ENCODE data around the gene WDR82.

WDR82 gene

GRCh38 chr3:52278510-52279069 lies at the start of gene WDR82:
WDR82 (minus strand) TSS chr3:52278649; CDS start chr3:52278361, 288 bp downstream.
- Mint-ChIP-seq H3K4me1 (peaks cover 63% of the 10 kb centered on the region), H3K4me3 (peak within 1 kb of the TSS; percentile 82), H3K9me3 (no peaks in the 10 kb centered on the region), H3K36me3 (peaks cover 89% of the 10 kb centered on the region), H3K27ac (peak within 1 kb of the TSS; percentile 94)
- ATAC-seq (peak; percentile 84), DNase-seq (ENCODE audit: low spot score in 2 of 2) (peak; percentile 97 to 99)

- no peak for DNase-seq (ENCODE audit: low spot score in 2 of 2)
- Mint-ChIP-seq H3K4me1 (peaks cover 9% of the 10 kb centered on the region), H3K36me3 (peaks cover 8% of the 10 kb centered on the region), H3K27ac (peak overlapping the region; percentile 35), H3K4me3 (no peak overlapping the region), H3K9me3 (no peaks in the 10 kb centered on the region)
- no peak for ATAC-seq
Observed at GRCh38 chr3:52327486-52328290, 49.2 kb upstream of the WDR82 start.

- no peak overlapping the region for H3K27ac Mint-ChIP-seq
- H3K9me3 Mint-ChIP-seq, result no peaks in the 10 kb centered on the region
- H3K36me3 Mint-ChIP-seq, result peaks cover under 1% of the 10 kb centered on the region
- H3K4me3 Mint-ChIP-seq, result no peak overlapping the region
- peaks cover 9% of the 10 kb centered on the region for H3K4me1 Mint-ChIP-seq
- ATAC-seq (no peak), DNase-seq (ENCODE audit: low spot score in 2 of 2) (no peak)
Observed at GRCh38 chr3:52326976-52327375, 48.5 kb upstream of the WDR82 start.

- H3K27ac Mint-ChIP-seq, result no peak overlapping the region
- ATAC-seq (no peak), DNase-seq (ENCODE audit: low spot score in 2 of 2) (no peak)
- no peaks in the 10 kb centered on the region for H3K9me3 Mint-ChIP-seq
- no peak overlapping the region for H3K4me3 Mint-ChIP-seq
- H3K36me3 Mint-ChIP-seq, result no peaks in the 10 kb centered on the region
- peaks cover 9% of the 10 kb centered on the region for H3K4me1 Mint-ChIP-seq
Observed at GRCh38 chr3:52325686-52326085, 47.2 kb upstream of the WDR82 start.

- Mint-ChIP-seq H3K4me3 (no peak overlapping the region), H3K36me3 (no peaks in the 10 kb centered on the region), H3K27ac (peak overlapping the region; percentile 34), H3K4me1 (peaks cover 9% of the 10 kb centered on the region), H3K9me3 (no peaks in the 10 kb centered on the region)
- ATAC-seq (no peak), DNase-seq (ENCODE audit: low spot score in 2 of 2) (no peak)
Observed at GRCh38 chr3:52324676-52325075, 46.2 kb upstream of the WDR82 start.

- Mint-ChIP-seq H3K4me3 (no peak overlapping the region), H3K4me1 (peaks cover 9% of the 10 kb centered on the region), H3K27ac (peak overlapping the region; percentile 41), H3K9me3 (no peaks in the 10 kb centered on the region), H3K36me3 (no peaks in the 10 kb centered on the region)
- ATAC-seq, result no peak
- no peak for DNase-seq (ENCODE audit: low spot score in 2 of 2)
Observed at GRCh38 chr3:52323526-52324295, 45.3 kb upstream of the WDR82 start.

GRCh38 chr3:52322466-52322865 lies 44.0 kb upstream of the WDR82 start:
- Mint-ChIP-seq H3K4me1 (peaks cover 19% of the 10 kb centered on the region), H3K36me3 (no peaks in the 10 kb centered on the region), H3K9me3 (no peaks in the 10 kb centered on the region), H3K4me3 (no peak overlapping the region), H3K27ac (peak overlapping the region; percentile 41)
- DNase-seq (ENCODE audit: low spot score in 2 of 2) (no peak), ATAC-seq (no peak)

GRCh38 chr3:52321481-52321880 lies 43.0 kb upstream of the WDR82 start:
- Mint-ChIP-seq H3K4me1 (peaks cover 29% of the 10 kb centered on the region), H3K27ac (no peak overlapping the region), H3K36me3 (no peaks in the 10 kb centered on the region), H3K9me3 (no peaks in the 10 kb centered on the region), H3K4me3 (no peak overlapping the region)
- DNase-seq (ENCODE audit: low spot score in 2 of 2) (no peak), ATAC-seq (no peak)

- Mint-ChIP-seq H3K27ac (no peak overlapping the region), H3K4me1 (peaks cover 39% of the 10 kb centered on the region), H3K36me3 (no peaks in the 10 kb centered on the region), H3K4me3 (no peak overlapping the region), H3K9me3 (no peaks in the 10 kb centered on the region)
- no peak for ATAC-seq
- DNase-seq (ENCODE audit: low spot score in 2 of 2), result no peak
Observed at GRCh38 chr3:52319921-52320595, 41.6 kb upstream of the WDR82 start.

- no peak for DNase-seq (ENCODE audit: low spot score in 2 of 2)
- Mint-ChIP-seq H3K4me3 (no peak overlapping the region), H3K9me3 (no peaks in the 10 kb centered on the region), H3K36me3 (no peaks in the 10 kb centered on the region), H3K27ac (peak overlapping the region; percentile 17), H3K4me1 (peaks cover 54% of the 10 kb centered on the region)
- no peak for ATAC-seq
Observed at GRCh38 chr3:52318186-52318816, 39.9 kb upstream of the WDR82 start.

GRCh38 chr3:52317208-52318000 lies 39.0 kb upstream of the WDR82 start:
- H3K9me3 Mint-ChIP-seq, result no peaks in the 10 kb centered on the region
- H3K4me3 Mint-ChIP-seq, result peak overlapping the region; percentile 51
- peaks cover 53% of the 10 kb centered on the region for H3K4me1 Mint-ChIP-seq
- ATAC-seq, result peak; percentile 85
- peak; percentile 43 to 66 for DNase-seq (ENCODE audit: low spot score in 2 of 2)
- H3K36me3 Mint-ChIP-seq, result no peaks in the 10 kb centered on the region
- H3K27ac Mint-ChIP-seq, result peak overlapping the region; percentile 78

- Mint-ChIP-seq H3K4me3 (peak within 1 kb of the TSS; percentile 51), H3K27ac (peak within 1 kb of the TSS; percentile 90), H3K9me3 (no peaks in the 10 kb centered on the region), H3K4me1 (peaks cover 56% of the 10 kb centered on the region), H3K36me3 (no peaks in the 10 kb centered on the region)
- ATAC-seq (no peak), DNase-seq (ENCODE audit: low spot score in 2 of 2) (no peak)
Observed at GRCh38 chr3:52315977-52316764, 37.7 kb upstream of the WDR82 start, which contains the start of gene DNAH1. DNAH1 (plus strand) TSS chr3:52316319; CDS start chr3:52322443, 6,124 bp downstream.

GRCh38 chr3:52315006-52315405 lies 36.6 kb upstream of the WDR82 start:
- H3K27ac Mint-ChIP-seq, result peak overlapping the region; percentile 90
- DNase-seq (ENCODE audit: low spot score in 2 of 2), result no peak
- H3K36me3 Mint-ChIP-seq, result no peaks in the 10 kb centered on the region
- no peaks in the 10 kb centered on the region for H3K9me3 Mint-ChIP-seq
- ATAC-seq, result no peak
- H3K4me1 Mint-ChIP-seq, result peaks cover 67% of the 10 kb centered on the region
- H3K4me3 Mint-ChIP-seq, result no peak overlapping the region
